Gastroesophageal sphincter (tissue), 3 donors: ENCODE results near the gene ALKBH4.

ENCODE experiments used
- CTCF ChIP-seq, 4 experiments: fragments of 200-600 bp in 2 of 4; fragments of 450-650 bp in 2 of 4; sonication (generic) in 1 of 4; IDR thresholded peaks; one replicate each; pipeline ENCODE4 v1.5.1; 2017 to 2019; ENCODE audit warnings: antibody characterized with exemption in 4 of 4, mild to moderate bottlenecking in 2 of 4, moderate library complexity in 2 of 4
- POLR2A ChIP-seq, 2 donors: fragments of 450-650 bp; IDR thresholded peaks; one replicate each; pipeline ENCODE4 v1.6.1; 2017; ENCODE audit warnings: antibody characterized with exemption in 2 of 2, mild to moderate bottlenecking in 2 of 2, moderate library complexity in 1 of 2
- POLR2AphosphoS5 ChIP-seq: sonication (generic); formaldehyde crosslinking; IDR thresholded peaks from one replicate; pipeline ENCODE4 v1.6.1; 2017; ENCODE audit warnings: antibody characterized with exemption

GRCh38 chr7:102417105-102417504 lies 47.6 kb downstream of the ALKBH4 start:
- TF ChIP-seq CTCF (IDR thresholded peaks at IDR 0.05) (no peak), POLR2A (IDR thresholded peaks at IDR 0.05) (no peak), POLR2AphosphoS5 (no peak)
